ENCODE data around the gene PLCXD3.

Gene PLCXD3

GRCh38 chr5:41412496-41412895 is 97.9 kb downstream of the PLCXD3 start:
- Histone ChIP-seq H3K9me3 (no peaks in the 10 kb centered on the region), H3K27me3 (no peaks in the 10 kb centered on the region), H3K36me3 (no peaks in the 10 kb centered on the region), H3K4me1 (ENCODE audit: control insufficient read depth in 1 of 2, insufficient read depth in 1 of 2, low read depth in 1 of 2, low read length in 1 of 2) (no peaks in the 10 kb centered on the region), H3K27ac (no peak overlapping the region), H3K4me3 (ENCODE audit: low read depth in 1 of 2, low read length in 1 of 2) (no peak overlapping the region)
- TF ChIP-seq, protein P1, sequence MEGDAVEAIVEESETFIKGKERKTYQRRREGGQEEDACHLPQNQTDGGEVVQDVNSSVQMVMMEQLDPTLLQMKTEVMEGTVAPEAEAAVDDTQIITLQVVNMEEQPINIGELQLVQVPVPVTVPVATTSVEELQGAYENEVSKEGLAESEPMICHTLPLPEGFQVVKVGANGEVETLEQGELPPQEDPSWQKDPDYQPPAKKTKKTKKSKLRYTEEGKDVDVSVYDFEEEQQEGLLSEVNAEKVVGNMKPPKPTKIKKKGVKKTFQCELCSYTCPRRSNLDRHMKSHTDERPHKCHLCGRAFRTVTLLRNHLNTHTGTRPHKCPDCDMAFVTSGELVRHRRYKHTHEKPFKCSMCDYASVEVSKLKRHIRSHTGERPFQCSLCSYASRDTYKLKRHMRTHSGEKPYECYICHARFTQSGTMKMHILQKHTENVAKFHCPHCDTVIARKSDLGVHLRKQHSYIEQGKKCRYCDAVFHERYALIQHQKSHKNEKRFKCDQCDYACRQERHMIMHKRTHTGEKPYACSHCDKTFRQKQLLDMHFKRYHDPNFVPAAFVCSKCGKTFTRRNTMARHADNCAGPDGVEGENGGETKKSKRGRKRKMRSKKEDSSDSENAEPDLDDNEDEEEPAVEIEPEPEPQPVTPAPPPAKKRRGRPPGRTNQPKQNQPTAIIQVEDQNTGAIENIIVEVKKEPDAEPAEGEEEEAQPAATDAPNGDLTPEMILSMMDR (IDR thresholded peaks at IDR 0.05): no peak

DNA sequence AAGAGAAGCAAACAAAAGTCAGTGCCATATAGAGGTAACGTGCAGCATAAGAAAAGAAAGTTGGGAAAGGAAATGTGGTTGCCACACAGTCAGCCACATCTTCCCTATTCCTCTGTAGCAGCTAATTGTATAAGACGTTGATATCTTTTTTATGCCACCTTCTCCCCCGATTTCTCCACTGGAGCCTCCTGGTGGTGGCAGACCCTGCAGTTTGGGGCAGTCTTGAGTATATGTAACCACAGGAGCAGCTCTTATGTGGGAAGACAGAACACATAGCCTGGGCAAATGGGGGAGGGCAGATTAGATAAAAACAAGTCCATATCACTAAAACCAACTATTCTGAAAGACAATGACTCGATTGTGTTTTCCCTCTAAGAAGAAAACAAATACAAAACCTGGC is 99.7 kb downstream of the PLCXD3 start:
- H3K4me1 ChIP-seq (ENCODE audit: control insufficient read depth in 1 of 2, insufficient read depth in 1 of 2, low read depth in 1 of 2, low read length in 1 of 2): no peaks in the 10 kb centered on the region
- no peak overlapping the region for H3K27ac ChIP-seq
- H3K27me3 ChIP-seq: no peaks in the 10 kb centered on the region
- no peak overlapping the region for H3K4me3 ChIP-seq (ENCODE audit: low read depth in 1 of 2, low read length in 1 of 2)
- TF ChIP-seq, protein P1 (IDR thresholded peaks at IDR 0.05): no peak
- no peaks in the 10 kb centered on the region for H3K9me3 ChIP-seq
- H3K36me3 ChIP-seq: no peaks in the 10 kb centered on the region

- Histone ChIP-seq H3K27me3 (no peaks in the 10 kb centered on the region), H3K36me3 (no peaks in the 10 kb centered on the region), H3K27ac (no peak overlapping the region), H3K4me1 (ENCODE audit: control insufficient read depth in 1 of 2, insufficient read depth in 1 of 2, low read depth in 1 of 2, low read length in 1 of 2) (no peaks in the 10 kb centered on the region), H3K4me3 (ENCODE audit: low read depth in 1 of 2, low read length in 1 of 2) (no peak overlapping the region), H3K9me3 (no peaks in the 10 kb centered on the region)
- TF ChIP-seq, protein P1 (IDR thresholded peaks at IDR 0.05): no peak
Measured at GRCh38 chr5:41410307-41410706, 100.1 kb downstream of the PLCXD3 start.

DNA sequence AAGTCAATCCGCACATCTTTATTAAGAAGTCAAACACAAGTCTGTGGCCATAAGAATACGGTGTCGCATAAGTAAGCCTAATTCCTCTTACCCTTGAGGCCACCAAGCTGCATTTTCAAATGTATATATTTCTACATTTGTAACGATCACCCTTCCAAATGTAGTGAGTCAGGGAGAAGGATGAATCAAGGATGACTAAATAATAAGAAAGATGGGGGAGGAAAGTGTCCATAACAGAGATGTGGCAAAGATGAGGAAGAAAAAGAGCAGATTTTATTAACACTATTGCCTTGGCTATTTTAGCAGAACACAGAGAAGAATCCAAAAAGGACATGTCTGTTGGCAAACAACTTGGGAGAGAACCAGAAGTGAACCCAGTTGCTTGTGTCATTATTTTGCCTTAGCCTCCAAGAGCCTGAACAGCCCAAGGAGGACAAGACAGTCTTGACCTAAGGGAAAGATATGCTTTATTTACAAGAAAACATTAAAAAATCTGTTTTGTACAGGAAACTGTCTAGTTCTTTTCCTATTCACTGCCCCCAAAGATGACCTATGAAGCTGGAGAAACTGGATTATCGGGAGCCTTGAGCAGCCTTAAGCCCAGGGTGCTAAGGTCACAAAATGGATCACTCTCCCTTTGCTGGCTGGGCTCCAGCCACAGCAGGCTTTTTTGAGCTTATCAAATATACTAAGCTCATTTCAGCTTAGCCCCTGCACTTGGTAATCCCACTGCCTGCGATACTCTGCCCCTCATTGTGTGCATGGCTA is 101.5 kb downstream of the PLCXD3 start:
- Histone ChIP-seq H3K27ac (no peak overlapping the region), H3K36me3 (no peaks in the 10 kb centered on the region), H3K27me3 (no peaks in the 10 kb centered on the region), H3K4me1 (ENCODE audit: control insufficient read depth in 1 of 2, insufficient read depth in 1 of 2, low read depth in 1 of 2, low read length in 1 of 2) (no peaks in the 10 kb centered on the region), H3K4me3 (ENCODE audit: low read depth in 1 of 2, low read length in 1 of 2) (no peak overlapping the region), H3K9me3 (no peaks in the 10 kb centered on the region)
- TF ChIP-seq, protein P1 (IDR thresholded peaks at IDR 0.05): no peak

GRCh38 chr5:41406936-41407335 is 103.5 kb downstream of the PLCXD3 start:
- no peaks in the 10 kb centered on the region for H3K9me3 ChIP-seq
- no peaks in the 10 kb centered on the region for H3K4me1 ChIP-seq (ENCODE audit: control insufficient read depth in 1 of 2, insufficient read depth in 1 of 2, low read depth in 1 of 2, low read length in 1 of 2)
- H3K4me3 ChIP-seq (ENCODE audit: low read depth in 1 of 2, low read length in 1 of 2): no peak overlapping the region
- no peak overlapping the region for H3K27ac ChIP-seq
- no peaks in the 10 kb centered on the region for H3K36me3 ChIP-seq
- TF ChIP-seq, protein P1 (IDR thresholded peaks at IDR 0.05): no peak
- H3K27me3 ChIP-seq: no peaks in the 10 kb centered on the region
